Amniotic epithelial cell (primary cell): ENCODE results near the gene INSL3.
A peak's percentile ranks its signal among the peaks of the same experiment; 100 is the strongest.
"Not testable (repeated sequence)": the region's sequence is repeated elsewhere in the genome, so short reads cannot be mapped to it uniquely, and the experiment has no call there.

Experiments used
- DNase-seq: peaks from one replicate; pipeline ENCODE4 v3.0.0-alpha.2; 2010; ENCODE audit warnings: low read depth

INSL3 gene

DNA sequence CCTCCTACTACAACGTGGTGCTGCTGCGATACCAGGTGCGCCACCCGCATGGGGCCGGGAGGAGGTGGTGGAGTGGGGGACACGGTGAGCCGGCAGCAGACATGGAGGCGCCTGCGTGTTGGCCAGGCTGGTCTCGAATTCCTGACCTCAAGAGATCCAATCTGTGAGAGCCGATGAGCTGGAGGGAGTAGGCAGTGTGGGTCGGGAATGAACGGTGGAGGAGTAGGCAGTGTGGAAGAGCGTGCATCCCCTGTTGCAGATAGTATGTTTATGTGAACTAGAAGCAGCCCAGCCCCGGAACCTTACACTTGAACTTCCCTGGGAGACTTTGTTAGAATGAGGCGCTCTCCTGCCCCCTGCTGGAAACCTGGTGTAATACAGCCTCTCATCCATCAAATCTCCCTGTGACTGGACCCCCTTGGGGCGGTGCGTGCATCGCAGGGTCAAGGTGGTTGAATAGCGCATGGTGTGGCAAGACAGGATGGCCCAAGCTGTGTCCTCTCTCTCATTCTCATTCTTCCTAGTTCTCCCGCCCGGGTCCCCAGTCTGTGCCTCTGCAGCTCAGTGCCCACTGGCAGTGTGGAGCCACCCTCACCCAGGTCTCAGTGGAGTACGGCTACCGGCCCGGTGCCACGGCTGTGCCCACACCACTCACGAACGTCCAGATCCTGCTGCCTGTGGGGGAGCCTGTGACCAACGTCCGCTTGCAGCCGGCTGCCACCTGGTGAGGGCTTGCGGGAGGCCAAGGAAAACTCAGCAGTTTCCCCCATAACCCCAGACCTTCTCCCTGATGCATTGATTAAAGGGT is 36.9 kb downstream of the INSL3 start:
- peak; percentile 63 for DNase-seq

GRCh38 chr19:17783721-17784120 is 37.6 kb downstream of the INSL3 start:
- not testable (repeated sequence) for DNase-seq

DNA sequence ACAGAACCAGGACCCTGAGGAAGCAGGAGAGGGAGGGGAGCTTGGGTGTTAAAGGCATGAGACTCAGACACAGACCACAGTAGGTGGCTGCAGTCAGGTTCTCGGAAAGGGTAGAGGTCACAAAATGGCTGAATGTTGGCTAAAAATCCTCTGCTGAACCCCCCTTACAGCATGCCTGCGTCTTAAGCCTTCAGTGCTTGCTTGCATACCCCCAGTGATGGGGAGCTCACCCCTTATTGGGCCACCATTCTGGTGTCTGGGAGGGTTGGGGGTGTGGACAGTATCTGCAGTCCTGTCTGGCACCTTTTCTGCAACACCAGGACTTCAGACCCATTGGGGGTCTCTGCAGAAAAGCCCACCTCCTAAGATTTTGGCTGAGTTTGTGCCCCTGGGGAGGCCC is 40.5 kb downstream of the INSL3 start:
- DNase-seq: no peak

- DNase-seq: peak; percentile 84
Observed at GRCh38 chr19:17778968-17779929, 42.1 kb downstream of the INSL3 start.

- DNase-seq: peak; percentile 59
Observed at GRCh38 chr19:17778251-17778967, 42.9 kb downstream of the INSL3 start.

- DNase-seq: not testable (repeated sequence)
Observed at GRCh38 chr19:17777840-17778239, 43.5 kb downstream of the INSL3 start.

- DNase-seq: peak; percentile 80
Observed at GRCh38 chr19:17775991-17776803, 45.1 kb downstream of the INSL3 start.

- DNase-seq: peak; percentile 24
Observed at GRCh38 chr19:17775245-17775927, 45.9 kb downstream of the INSL3 start.

DNA sequence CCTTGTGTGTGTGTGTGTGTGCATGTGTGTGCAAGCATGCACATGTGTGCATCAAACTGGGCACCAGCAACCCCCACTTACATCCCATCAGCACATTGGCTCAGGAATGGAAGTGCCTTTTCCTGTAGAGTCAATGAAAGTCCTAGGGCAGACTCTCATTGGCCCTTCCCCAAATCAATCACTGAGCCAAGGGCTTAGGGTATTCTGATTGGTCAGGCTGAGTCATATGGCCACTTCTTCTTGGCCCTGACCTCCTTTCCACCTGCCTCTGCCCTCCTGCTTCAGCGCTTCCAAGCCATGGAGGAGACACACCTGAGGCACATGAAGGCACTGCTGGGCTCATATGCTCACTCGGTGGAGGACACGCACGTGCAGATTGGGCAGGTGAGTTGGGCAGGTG is 49.1 kb downstream of the INSL3 start:
- DNase-seq: peak; percentile 48

DNA sequence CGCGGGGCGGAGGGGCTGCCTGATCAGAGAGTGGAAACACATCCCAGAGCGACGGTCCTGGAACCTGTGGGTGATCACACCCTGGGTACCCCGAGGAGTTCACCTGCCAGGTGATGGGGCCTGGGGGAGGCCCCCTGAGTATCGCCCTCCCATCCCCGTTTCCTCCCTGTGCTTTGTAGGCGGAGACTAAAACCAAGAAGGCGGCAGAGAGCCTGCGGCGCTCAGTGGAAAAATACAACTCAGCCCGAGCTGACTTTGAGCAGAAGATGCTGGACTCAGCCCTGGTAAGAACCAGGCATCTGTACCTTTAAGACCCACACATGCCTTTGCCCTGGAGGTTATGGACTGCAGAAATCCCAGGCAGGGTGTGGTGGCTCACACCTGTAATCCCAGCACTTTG is 50.7 kb downstream of the INSL3 start:
- DNase-seq: no peak

DNA sequence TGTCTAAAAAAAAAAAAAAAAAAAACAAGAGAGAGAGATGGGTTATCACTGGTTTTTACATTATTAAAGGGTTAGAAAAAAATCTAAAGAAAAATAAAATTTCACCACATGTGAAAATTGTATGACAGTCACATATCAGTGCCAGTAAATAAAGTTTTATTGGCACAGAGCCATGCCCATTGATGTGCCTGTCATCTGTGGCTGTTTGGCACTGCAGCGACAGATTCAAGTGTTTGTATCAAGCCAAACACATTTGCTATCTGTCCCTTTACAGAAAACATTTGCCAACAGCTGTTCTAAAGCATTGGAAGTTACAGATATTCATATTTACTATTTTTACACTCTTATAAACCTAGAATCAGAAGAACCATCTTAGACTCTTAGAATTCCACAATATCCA is 53.8 kb downstream of the INSL3 start:
- no peak for DNase-seq

DNA sequence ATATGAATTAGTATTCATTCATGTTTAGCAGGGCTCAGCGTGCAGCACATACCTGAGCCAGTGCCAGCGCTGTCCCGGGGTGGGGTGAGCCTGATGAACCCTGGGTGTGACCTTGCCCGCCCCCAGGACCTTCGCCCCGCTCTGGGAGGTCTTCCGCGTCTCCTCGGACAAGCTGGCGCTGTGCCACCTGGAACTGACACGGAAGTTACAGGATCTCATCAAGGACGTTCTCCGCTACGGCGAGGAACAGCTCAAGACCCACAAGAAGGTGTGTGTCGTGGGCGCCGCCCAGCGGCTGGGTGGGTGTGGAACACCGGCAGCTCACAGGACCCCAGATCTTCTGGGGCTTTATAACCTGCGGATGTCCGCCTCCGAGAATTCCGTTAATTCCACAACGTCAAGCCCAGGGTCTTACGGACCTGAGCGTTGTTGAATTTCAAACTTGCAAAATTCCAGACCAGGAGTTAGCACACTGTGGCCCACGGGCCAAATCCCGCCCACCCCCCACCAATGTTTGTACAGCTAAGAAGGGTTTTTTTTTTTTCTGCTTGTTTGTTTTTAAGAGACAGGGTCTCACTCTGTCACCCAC is 54.7 kb downstream of the INSL3 start:
- DNase-seq: peak; percentile 85
